ENCODE results near the gene MBNL1. TPM values are rescaled to one million over a fixed set of nuclear protein-coding genes. Genes with fewer than 3 reads are reported as not detected.

MBNL1 gene
- total and polyA plus RNA-seq, 2 donors (not counting 3 experiments of a cell fraction or from before 2014, with no cell fraction given): 179 to 362 TPM

DNA sequence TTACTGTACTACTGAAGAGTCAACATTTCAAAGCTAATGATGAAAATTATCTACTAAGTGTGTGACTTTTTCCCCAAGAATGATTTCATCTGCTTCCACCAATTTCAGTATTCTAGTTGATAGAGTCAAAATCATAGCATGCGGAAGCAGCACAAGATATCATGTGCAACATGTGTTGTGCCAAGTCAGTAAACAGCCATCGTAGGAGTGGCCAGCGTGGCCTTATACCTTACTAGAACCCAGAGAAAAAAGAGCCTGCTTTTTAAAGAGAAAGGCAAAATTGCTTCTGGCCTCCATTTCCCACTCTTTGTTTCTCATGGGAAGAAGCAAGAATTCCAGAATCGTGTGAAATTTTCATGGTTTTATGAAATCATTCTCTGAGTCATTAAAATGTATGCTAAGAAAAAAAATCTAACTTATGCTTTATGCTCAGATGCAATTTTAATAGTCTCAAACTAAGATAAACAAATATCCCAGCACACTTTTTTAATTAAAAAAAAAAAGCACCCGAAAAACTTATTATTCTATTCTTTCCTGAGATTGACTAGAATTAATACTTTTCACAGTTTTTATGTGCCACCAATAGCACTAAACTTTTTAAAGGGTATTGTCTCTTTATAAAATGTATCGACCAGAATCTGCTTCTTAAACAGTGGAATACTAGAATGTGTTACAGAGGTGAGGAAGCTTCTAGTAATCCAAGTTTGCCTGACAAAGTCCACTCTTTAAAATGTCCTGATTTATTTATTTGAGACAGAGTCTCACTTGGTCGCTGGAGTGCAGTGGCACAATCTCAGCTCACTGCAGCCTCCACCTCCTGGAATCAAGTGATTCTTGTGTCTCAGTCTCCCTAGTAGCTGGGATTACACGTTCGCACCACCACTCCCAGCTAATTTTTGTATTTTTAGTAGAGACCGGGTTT, 87.3 kb downstream of the MBNL1 start:
- ChIA-PET CTCF (interaction anchor here (2.4 kb wide), 1 partner anchor 10 kb away, joined by 6 read pairs; no protein-coding TSS in a partner anchor), POLR2A (no interaction called here)
- Histone ChIP-seq H2AFZ (ENCODE audit: low read depth, low read length) (no peak overlapping the region), H3K4me3 (replicated peaks in 1 of 3; ENCODE audit: insufficient read depth in 1 of 3, low read depth in 1 of 3, low read length in 3 of 3) (no peak overlapping the region), H3K27me3 (ENCODE audit: control insufficient read depth in 2 of 2, insufficient read depth in 2 of 2, low read length in 2 of 2) (no peaks in the 10 kb centered on the region), H3K9ac (replicated peaks; ENCODE audit: extremely low read depth, insufficient read depth, low read length) (no peak overlapping the region), H4K20me1 (replicated peaks; ENCODE audit: control insufficient read depth, extremely low read depth, insufficient read depth, low read length) (peaks cover 11% of the 10 kb centered on the region), H3K4me2 (ENCODE audit: insufficient read depth, low read length) (no peak overlapping the region), H3K4me1 (ENCODE audit: control insufficient read depth, extremely low read depth, insufficient read depth, low read length) (peaks cover 53% of the 10 kb centered on the region), H3K36me3 (ENCODE audit: control insufficient read depth in 2 of 2, extremely low read depth in 1 of 2, insufficient read depth in 2 of 2, low read length in 2 of 2) (peaks cover 0 to 3% of the 10 kb centered on the region in 2 experiments), H3K9me1 (replicated peaks; ENCODE audit: control insufficient read depth, extremely low read depth, insufficient read depth, low read length) (no peaks in the 10 kb centered on the region), H3K9me3 (replicated peaks; ENCODE audit: control insufficient read depth, insufficient read depth, low read length) (no peaks in the 10 kb centered on the region), H3K79me2 (ENCODE audit: control insufficient read depth, insufficient read depth, low read length) (peaks cover 98% of the 10 kb centered on the region), H3K27ac (ENCODE audit: insufficient read depth, low read depth, low read length) (no peak overlapping the region)
- DNase-seq (ENCODE audit: low read depth, low spot score) (no peak), FAIRE-seq (no peak)
- no TSS peak for BruUV-seq (replicated peaks)
- dilution Hi-C loops (cut with MboI; ENCODE audit: extremely low pct_ligation_motif_present, low sequenced_read_pairs) (no loop called here), intact Hi-C loops (cut with micrococcal nuclease) (no loop called here)
- TF ChIP-seq FOS (IDR thresholded peaks at IDR 0.05; ENCODE audit: borderline replicate concordance, insufficient read depth, low read length): no peak
- TF ChIP-seq, protein P1, sequence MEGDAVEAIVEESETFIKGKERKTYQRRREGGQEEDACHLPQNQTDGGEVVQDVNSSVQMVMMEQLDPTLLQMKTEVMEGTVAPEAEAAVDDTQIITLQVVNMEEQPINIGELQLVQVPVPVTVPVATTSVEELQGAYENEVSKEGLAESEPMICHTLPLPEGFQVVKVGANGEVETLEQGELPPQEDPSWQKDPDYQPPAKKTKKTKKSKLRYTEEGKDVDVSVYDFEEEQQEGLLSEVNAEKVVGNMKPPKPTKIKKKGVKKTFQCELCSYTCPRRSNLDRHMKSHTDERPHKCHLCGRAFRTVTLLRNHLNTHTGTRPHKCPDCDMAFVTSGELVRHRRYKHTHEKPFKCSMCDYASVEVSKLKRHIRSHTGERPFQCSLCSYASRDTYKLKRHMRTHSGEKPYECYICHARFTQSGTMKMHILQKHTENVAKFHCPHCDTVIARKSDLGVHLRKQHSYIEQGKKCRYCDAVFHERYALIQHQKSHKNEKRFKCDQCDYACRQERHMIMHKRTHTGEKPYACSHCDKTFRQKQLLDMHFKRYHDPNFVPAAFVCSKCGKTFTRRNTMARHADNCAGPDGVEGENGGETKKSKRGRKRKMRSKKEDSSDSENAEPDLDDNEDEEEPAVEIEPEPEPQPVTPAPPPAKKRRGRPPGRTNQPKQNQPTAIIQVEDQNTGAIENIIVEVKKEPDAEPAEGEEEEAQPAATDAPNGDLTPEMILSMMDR (IDR thresholded peaks at IDR 0.05; ENCODE audit: extremely low read depth in 1 of 2, insufficient read depth in 1 of 2, low read depth in 1 of 2, low read length in 2 of 2): no peak
- TF ChIP-seq MAX (IDR thresholded peaks at IDR 0.05; ENCODE audit: insufficient read depth, insufficient read length): no peak
- TF ChIP-seq GATA2 (IDR thresholded peaks at IDR 0.05; ENCODE audit: insufficient read depth, insufficient read length, low read depth, low read length): no peak
- no peak for TF ChIP-seq POLR2A (IDR thresholded peaks at IDR 0.05; ENCODE audit: low read depth, low read length)
- no peak for TF ChIP-seq JUN (IDR thresholded peaks at IDR 0.05; ENCODE audit: borderline replicate concordance, insufficient read depth, insufficient read length, low read depth)
- TF ChIP-seq EZH2 (IDR thresholded peaks at IDR 0.05; ENCODE audit: borderline replicate concordance, low read depth, low read length, severe bottlenecking): no peak
- TF ChIP-seq POLR2AphosphoS5 (IDR thresholded peaks at IDR 0.05; ENCODE audit: insufficient read depth, low read depth, low read length): no peak
- no peak for TF ChIP-seq MYC (IDR thresholded peaks at IDR 0.05; ENCODE audit: low read depth, low read length)
